Muscle layer of colon (tissue), 2 donors: ENCODE measurements around the gene BDP1.
A peak's percentile ranks its signal among the peaks of the same experiment; 100 is the strongest.
"Not testable (repeated sequence)": the region's sequence is repeated elsewhere in the genome, so short reads cannot be mapped to it uniquely, and the experiment has no call there.

Experiments
- H3K27ac ChIP-seq: one replicate; pipeline ENCODE4 v1.7.0; 2013; ENCODE audit warnings: low read depth, mild to moderate bottlenecking, low read length, moderate library complexity
- H3K27me3 ChIP-seq, 2 donors: one replicate each; pipeline ENCODE4 v1.7.0; 2013; ENCODE audit warnings: low read length in 2 of 2, mild to moderate bottlenecking in 2 of 2; ENCODE audit not compliant: insufficient read depth in 2 of 2, control insufficient read depth in 1 of 2
- H3K36me3 ChIP-seq: one replicate; pipeline ENCODE4 v1.7.0; 2013; ENCODE audit warnings: mild to moderate bottlenecking, low read length; ENCODE audit not compliant: insufficient read depth
- H3K4me1 ChIP-seq: one replicate; pipeline ENCODE4 v1.7.0; 2013; ENCODE audit warnings: mild to moderate bottlenecking, low read length; ENCODE audit not compliant: insufficient read depth
- H3K4me3 ChIP-seq, 2 donors: one replicate each; pipeline ENCODE4 v1.7.0; 2013; ENCODE audit warnings: low read length in 2 of 2, low read depth in 1 of 2, mild to moderate bottlenecking in 1 of 2, moderate library complexity in 1 of 2
- H3K9ac ChIP-seq: one replicate; pipeline ENCODE4 v1.7.0; 2013; ENCODE audit warnings: low read length
- H3K9me3 ChIP-seq: one replicate; pipeline ENCODE4 v1.7.0; 2013; ENCODE audit warnings: mild to moderate bottlenecking, low read length
- donor health status: abdominal sarcoma.
- donor health status: Adenocarcinoma of cecum.

The BDP1 gene

DNA sequence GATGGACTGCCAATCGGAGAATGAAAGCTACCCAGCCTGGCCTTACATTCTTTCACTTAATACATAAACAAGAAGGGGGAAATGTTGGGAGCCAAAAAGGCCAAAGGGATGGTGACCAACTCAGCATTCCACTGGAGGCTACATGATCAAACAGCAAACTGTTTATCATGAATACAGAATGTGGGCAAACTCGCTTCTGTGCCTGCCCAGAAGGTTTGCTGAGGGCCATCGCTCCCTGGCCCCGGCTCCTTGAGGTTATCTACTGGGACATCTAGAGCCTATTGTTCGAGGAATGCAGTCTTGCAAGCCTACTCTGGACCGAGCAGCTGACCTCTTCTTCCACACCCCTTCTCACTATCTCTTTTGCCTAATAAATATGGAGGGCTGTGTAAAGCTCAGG lies 122.4 kb downstream of the BDP1 start:
- H3K9me3 ChIP-seq, result not testable (repeated sequence)

DNA sequence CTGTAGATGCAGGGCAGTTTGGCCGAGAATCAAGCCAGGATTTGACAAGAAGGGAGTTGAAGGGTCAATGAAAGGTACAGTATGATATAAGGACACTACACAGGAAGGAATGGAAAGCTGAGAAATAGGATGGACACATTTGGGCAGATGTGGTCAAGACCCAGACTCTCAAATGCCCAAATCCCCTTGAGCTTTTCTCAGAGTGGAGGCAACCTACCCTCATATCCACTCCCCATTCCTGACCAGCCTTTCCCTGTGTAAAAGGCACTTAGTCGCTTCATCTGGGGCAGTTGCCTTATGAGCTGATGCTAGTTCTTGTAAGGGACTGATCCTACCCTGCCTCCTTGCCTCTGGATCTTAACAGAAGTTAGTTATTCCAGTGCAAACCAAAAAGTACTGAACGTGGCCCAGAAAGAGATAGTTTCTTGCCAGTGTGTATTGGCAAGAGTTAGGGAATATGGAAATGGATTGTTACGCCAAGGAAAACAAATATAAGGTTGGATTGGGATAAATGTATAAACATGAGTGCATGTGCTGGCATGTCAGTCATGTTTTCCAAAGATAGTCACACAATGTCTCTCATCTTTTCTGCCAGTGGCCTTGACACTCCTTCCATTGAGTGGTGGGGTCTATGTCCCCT lies 127.6 kb downstream of the BDP1 start:
- Histone ChIP-seq H3K27me3 (no peaks in the 10 kb centered on the region), H3K27ac (no peak overlapping the region), H3K36me3 (no peaks in the 10 kb centered on the region), H3K4me1 (peaks cover 5% of the 10 kb centered on the region), H3K9ac (no peak overlapping the region), H3K9me3 (no peaks in the 10 kb centered on the region), H3K4me3 (no peak overlapping the region)

More for the DNA sequence above, 122.4 kb downstream of the BDP1 start:
- H3K4me1 ChIP-seq, H3K27ac ChIP-seq, H3K9ac ChIP-seq, H3K4me3 ChIP-seq, H3K36me3 ChIP-seq, H3K27me3 ChIP-seq: not testable (repeated sequence)

DNA sequence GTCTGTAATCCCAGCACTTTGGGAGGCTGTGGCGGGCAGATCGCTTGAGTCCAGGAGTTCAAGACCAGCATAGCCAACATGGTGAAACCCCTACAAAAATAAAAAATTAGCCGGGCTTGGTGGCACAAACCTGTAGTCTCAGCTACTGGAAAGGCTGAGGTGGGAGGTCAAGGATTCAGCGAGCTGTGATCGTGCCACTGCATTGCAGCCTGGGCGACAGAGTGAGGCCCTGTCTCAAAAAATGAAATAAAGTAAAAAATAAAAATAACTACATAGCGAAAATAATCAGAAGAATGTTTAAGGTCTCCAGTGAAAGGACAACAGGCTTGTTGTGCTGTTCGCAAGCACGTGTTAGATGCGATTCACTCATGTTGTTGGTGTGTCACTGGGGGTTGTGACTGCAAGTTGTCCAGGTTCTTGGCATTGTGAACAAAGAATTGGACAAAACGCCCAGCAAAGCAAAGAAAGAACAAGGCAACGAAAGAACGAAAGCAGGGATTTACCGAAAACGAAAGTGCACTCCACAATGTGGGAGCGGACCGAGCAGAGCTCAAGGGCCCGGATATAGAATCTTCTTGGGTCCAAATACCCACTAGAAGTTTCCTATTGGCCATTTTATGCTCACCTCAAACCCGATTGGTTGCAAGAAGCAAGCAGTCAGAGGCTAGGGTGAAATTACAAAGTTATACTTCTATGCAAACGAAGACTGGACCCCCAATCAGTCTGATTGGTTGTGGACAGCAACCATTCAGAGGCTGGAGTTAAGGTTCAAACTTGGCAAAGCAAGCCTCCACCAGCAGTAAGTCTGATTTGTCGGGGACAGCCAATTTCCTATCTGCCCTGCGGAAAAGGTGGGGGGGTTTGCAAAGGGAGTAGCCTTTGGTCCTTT lies 130.8 kb downstream of the BDP1 start:
- peaks cover 12% of the 10 kb centered on the region for H3K4me1 ChIP-seq
- H3K27me3 ChIP-seq, result no peaks in the 10 kb centered on the region
- no peaks in the 10 kb centered on the region for H3K36me3 ChIP-seq
- H3K27ac ChIP-seq, result peak overlapping the region; percentile 48
- H3K9ac ChIP-seq, result peak overlapping the region; percentile 8
- H3K4me3 ChIP-seq, result peak overlapping the region; percentile 79 to 89
- no peaks in the 10 kb centered on the region for H3K9me3 ChIP-seq

DNA sequence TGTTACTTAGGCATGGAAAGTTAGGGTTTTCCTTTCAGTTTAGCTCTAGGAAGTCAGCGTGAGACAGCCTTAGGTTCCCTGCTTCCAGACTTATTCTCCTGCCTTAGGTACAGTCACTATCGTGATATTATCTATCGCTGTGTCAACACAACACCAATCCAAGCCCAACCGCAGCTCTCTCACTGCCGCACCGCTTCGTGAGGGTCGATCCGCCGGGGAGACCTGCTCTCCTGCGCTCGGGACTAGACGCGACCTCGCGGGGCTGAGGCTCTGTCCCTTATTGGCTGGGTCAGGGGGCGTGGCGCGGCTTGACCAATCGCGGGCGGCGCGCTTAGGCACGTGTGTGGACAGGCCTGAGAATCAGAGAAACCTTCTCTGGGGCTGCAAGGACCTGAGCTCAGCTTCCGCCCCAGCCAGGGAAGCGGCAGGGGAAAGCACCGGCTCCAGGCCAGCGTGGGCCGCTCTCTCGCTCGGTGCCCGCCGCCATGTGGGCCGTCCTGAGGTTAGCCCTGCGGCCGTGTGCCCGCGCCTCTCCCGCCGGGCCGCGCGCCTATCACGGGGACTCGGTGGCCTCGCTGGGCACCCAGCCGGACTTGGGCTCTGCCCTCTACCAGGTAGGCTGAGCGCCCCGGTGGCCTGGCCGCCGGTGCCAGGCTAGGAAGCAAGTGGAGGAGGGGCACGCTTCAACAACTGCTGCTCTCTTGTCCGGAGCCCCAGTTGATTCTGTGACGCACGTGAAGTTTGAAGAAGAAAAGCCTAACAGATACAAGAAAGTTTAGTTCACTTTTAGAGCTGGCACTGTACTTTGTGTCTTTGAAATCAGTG lies 131.7 kb downstream of the BDP1 start, which contains the start of gene MCCC2:
MCCC2 (plus strand) TSS at position 400 of the 825 bp plus-strand sequence; CDS start at position 486, 86 bp downstream.
- Histone ChIP-seq H3K9me3 (no peaks in the 10 kb centered on the region), H3K27ac (peak within 1 kb of the TSS; percentile 48), H3K4me1 (peaks cover 12% of the 10 kb centered on the region), H3K36me3 (no peaks in the 10 kb centered on the region), H3K27me3 (no peaks in the 10 kb centered on the region), H3K9ac (peak within 1 kb of the TSS; percentile 38), H3K4me3 (peak within 1 kb of the TSS; percentile 79 to 89)

- H3K36me3 ChIP-seq, result no peaks in the 10 kb centered on the region
- H3K4me1 ChIP-seq, result peaks cover 12% of the 10 kb centered on the region
- no peak overlapping the region for H3K27ac ChIP-seq
- H3K27me3 ChIP-seq, result no peaks in the 10 kb centered on the region
- peak overlapping the region; percentile 79 to 89 for H3K4me3 ChIP-seq
- H3K9me3 ChIP-seq, result no peaks in the 10 kb centered on the region
- peak overlapping the region; percentile 38 for H3K9ac ChIP-seq
Observed at GRCh38 chr5:71587766-71588532, 132.5 kb downstream of the BDP1 start.

DNA sequence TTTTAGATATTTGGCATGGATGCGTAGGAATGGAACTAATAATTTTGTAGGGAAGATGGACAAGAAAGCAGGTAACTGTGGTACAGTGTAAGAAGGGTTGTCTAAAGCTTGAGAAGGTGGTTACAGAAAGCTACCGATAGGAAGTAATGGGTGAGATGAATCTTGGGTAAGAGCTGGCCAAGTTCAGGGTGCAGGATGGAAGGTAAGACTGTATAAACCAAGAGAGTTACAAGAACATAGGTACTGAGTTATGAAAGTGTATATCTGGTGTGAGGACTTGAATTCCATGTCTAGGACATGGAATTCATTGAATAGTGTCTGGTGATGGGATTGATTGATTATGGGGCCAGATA lies 133.1 kb downstream of the BDP1 start:
- Histone ChIP-seq H3K36me3 (no peaks in the 10 kb centered on the region), H3K4me1 (peaks cover 12% of the 10 kb centered on the region), H3K27ac (no peak overlapping the region), H3K9me3 (no peaks in the 10 kb centered on the region), H3K4me3 (peak overlapping the region in 1 of 2 donors; percentile 4), H3K27me3 (no peaks in the 10 kb centered on the region), H3K9ac (no peak overlapping the region)

DNA sequence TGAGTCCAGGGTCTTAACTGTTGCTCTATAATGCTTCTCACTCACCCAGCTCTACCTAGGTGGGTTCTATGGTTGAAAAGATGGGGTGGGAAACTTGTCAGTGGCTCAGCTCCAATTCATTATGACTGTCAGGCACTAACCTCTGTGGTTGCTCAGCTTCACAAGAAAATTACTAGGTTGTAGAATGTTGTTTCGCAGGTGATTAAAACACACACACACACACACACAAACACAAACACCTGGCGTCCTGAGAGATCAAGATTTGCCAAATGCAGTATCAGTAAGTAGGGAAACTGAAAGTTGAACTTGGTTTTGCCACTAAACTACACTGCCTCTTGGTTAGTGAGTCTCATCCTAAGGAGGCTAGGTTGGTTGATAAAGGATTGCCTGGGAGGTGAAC lies 134.5 kb downstream of the BDP1 start:
- no peak overlapping the region for H3K4me3 ChIP-seq
- no peaks in the 10 kb centered on the region for H3K27me3 ChIP-seq
- peaks cover 12% of the 10 kb centered on the region for H3K4me1 ChIP-seq
- no peaks in the 10 kb centered on the region for H3K9me3 ChIP-seq
- H3K27ac ChIP-seq, result no peak overlapping the region
- no peak overlapping the region for H3K9ac ChIP-seq
- H3K36me3 ChIP-seq, result no peaks in the 10 kb centered on the region

DNA sequence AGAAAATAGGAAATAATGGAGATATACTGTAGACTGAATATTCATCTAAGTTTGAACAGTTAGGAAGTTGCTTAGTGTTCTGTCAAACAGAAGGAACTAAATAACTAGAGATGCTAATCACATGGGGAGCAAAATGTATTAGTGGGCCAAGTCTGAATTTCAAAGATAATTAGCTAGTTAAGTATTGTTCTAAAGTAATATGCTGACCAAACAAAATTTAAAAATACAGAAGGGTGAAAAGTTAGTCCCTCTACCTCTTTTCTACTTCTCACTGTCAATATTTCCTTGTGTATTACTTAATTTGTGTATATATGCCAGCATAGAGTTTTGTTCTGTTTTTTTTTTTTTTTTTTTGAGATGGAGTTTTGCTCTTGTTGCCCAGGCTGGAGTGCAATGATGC lies 135.6 kb downstream of the BDP1 start:
- Histone ChIP-seq H3K4me1 (peaks cover 12% of the 10 kb centered on the region), H3K27ac (no peak overlapping the region), H3K9ac (no peak overlapping the region), H3K36me3 (peaks cover 1% of the 10 kb centered on the region), H3K9me3 (no peaks in the 10 kb centered on the region), H3K27me3 (no peaks in the 10 kb centered on the region), H3K4me3 (no peak overlapping the region)

- Histone ChIP-seq H3K27me3 (no peaks in the 10 kb centered on the region), H3K4me1 (peaks cover 7% of the 10 kb centered on the region), H3K4me3 (no peak overlapping the region), H3K27ac (no peak overlapping the region), H3K9me3 (no peaks in the 10 kb centered on the region), H3K36me3 (peaks cover 13% of the 10 kb centered on the region), H3K9ac (no peak overlapping the region)
Observed at GRCh38 chr5:71596169-71596568, 140.7 kb downstream of the BDP1 start.

DNA sequence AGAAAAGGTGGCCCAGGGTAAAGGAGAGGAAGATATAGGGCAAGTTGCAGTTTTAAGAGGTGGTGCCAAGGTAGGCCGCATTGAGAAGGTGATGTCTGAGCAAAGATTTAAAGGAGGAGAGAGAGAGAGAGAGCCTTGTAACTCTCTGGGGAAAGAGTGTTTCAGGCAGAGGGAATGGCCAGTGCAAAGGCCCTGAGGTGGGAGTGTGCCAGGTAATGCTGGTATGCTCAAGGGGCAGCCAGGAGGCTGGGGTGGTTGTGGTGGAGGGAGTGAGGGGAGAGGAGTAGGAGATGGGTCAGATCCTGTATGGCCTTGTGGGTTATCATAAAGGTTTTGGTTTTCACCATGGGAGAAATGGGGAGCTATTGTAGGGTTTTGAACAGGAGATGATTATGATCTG lies 141.6 kb downstream of the BDP1 start:
- Histone ChIP-seq H3K9ac (no peak overlapping the region), H3K27me3 (no peaks in the 10 kb centered on the region), H3K4me1 (peaks cover 10% of the 10 kb centered on the region), H3K27ac (no peak overlapping the region), H3K36me3 (peaks cover 13% of the 10 kb centered on the region), H3K9me3 (no peaks in the 10 kb centered on the region), H3K4me3 (no peak overlapping the region)

GRCh38 chr5:71600783-71601182 lies 145.3 kb downstream of the BDP1 start:
- H3K27me3 ChIP-seq, result no peaks in the 10 kb centered on the region
- no peaks in the 10 kb centered on the region for H3K9me3 ChIP-seq
- H3K4me3 ChIP-seq, result no peak overlapping the region
- peaks cover 19% of the 10 kb centered on the region for H3K36me3 ChIP-seq
- H3K27ac ChIP-seq, result no peak overlapping the region
- H3K4me1 ChIP-seq, result peaks cover 10% of the 10 kb centered on the region
- no peak overlapping the region for H3K9ac ChIP-seq
